ENCODE data around the gene TIAL1. TPM values are rescaled to one million over a fixed set of nuclear protein-coding genes. Genes with fewer than 3 reads are reported as not detected.
A peak's percentile ranks its signal among the peaks of the same experiment; 100 is the strongest.

The TIAL1 gene
- total and polyA plus RNA-seq, 10 donors, result 54.1 to 126 (median 112) TPM

DNA sequence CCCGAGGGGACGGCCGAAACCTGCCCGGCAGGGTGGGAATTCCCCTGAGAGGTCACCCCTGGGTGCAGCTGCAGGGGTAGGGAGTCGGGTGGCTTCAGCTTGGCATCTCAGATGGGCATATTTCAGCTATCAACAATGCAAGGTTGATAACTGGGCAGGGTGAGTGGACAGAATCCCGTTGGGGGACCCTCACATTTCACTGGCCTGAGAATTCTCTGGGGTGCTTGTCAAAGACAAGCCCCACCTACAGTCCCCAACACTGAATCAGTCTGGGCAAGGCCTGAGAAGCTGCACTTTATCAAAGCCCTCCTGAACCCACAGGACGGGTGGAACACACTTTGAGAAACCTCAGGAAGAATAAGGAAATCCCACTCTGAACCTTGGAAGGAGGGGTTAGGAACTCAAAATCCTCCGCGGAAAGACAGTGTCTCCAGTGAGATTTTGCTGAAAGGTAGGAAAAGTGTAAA lies 57.4 kb downstream of the TIAL1 start:
- Histone ChIP-seq H3K27me3 (replicated peaks in 1 of 7) (peaks cover 0 to 31% (median 0%) of the 10 kb centered on the region in 7 donors), H3K36me3 (no peaks in the 10 kb centered on the region), H3K4me3 (peak overlapping the region in 1 of 8 donors; percentile 0), H3K9me3 (no peaks in the 10 kb centered on the region), H3K27ac (peak overlapping the region in 2 of 8 donors; percentile 31 to 58), H3K4me1 (peaks cover 0 to 94% (median 56%) of the 10 kb centered on the region in 6 donors)
- WGBS, 5 donors, result 71 to 84% (median 78%) methylated on average over 9 of the region's 9 CpGs
- no peak for DNase-seq
- intact Hi-C loops (cut with DNase I; ENCODE audit: low total_unique reads), result no loop called here
- no peak for TF ChIP-seq POLR2AphosphoS5 (IDR thresholded peaks at IDR 0.05)
- TF ChIP-seq POLR2A (IDR thresholded peaks at IDR 0.05), result no peak
- TF ChIP-seq CTCF (IDR thresholded peaks at IDR 0.05 in 8 of 11, conservative IDR thresholded peaks at IDR 0.05 in 3 of 11), result no peak

GRCh38 chr10:119538632-119539358 lies 58.0 kb downstream of the TIAL1 start:
- intact Hi-C loops (cut with DNase I; ENCODE audit: low total_unique reads), result no loop called here
- Histone ChIP-seq H3K4me3 (peak overlapping the region in 1 of 8 donors; percentile 0), H3K36me3 (no peaks in the 10 kb centered on the region), H3K27ac (peak overlapping the region in 4 of 8 donors; percentile 19 to 58 (median 49)), H3K9me3 (no peaks in the 10 kb centered on the region), H3K27me3 (replicated peaks in 1 of 7) (peaks cover 0 to 25% (median 0%) of the 10 kb centered on the region in 7 donors), H3K4me1 (peaks cover 0 to 92% (median 54%) of the 10 kb centered on the region in 6 donors)
- no peak for TF ChIP-seq POLR2A (IDR thresholded peaks at IDR 0.05)
- TF ChIP-seq CTCF (IDR thresholded peaks at IDR 0.05 in 8 of 11, conservative IDR thresholded peaks at IDR 0.05 in 3 of 11), result no peak
- no peak for TF ChIP-seq POLR2AphosphoS5 (IDR thresholded peaks at IDR 0.05)
- DNase-seq, result no peak
- WGBS, 5 donors, result 61 to 73% (median 66%) methylated on average over 8 to 9 of the region's 9 CpGs

GRCh38 chr10:119537953-119538630 lies 58.7 kb downstream of the TIAL1 start:
- no peaks in the 10 kb centered on the region for H3K36me3 ChIP-seq
- H3K4me1 ChIP-seq, result peaks cover 0 to 90% (median 47%) of the 10 kb centered on the region in 6 donors
- TF ChIP-seq POLR2A (IDR thresholded peaks at IDR 0.05) (no peak), POLR2AphosphoS5 (IDR thresholded peaks at IDR 0.05) (no peak), CTCF (IDR thresholded peaks at IDR 0.05 in 8 of 11, conservative IDR thresholded peaks at IDR 0.05 in 3 of 11) (no peak)
- H3K9me3 ChIP-seq, result no peaks in the 10 kb centered on the region
- intact Hi-C loops (cut with DNase I; ENCODE audit: low total_unique reads), result no loop called here
- DNase-seq, result no peak
- H3K27me3 ChIP-seq (replicated peaks in 1 of 7), result peaks cover 0 to 18% (median 0%) of the 10 kb centered on the region in 7 donors
- peak overlapping the region in 4 of 8 donors; percentile 33 to 58 (median 49) for H3K27ac ChIP-seq
- 70 to 83% (median 79%) methylated on average over 5 of the region's 5 CpGs for WGBS, 5 donors
- H3K4me3 ChIP-seq, result no peak overlapping the region
